ENCODE results near the gene OLFM4.

DNA sequence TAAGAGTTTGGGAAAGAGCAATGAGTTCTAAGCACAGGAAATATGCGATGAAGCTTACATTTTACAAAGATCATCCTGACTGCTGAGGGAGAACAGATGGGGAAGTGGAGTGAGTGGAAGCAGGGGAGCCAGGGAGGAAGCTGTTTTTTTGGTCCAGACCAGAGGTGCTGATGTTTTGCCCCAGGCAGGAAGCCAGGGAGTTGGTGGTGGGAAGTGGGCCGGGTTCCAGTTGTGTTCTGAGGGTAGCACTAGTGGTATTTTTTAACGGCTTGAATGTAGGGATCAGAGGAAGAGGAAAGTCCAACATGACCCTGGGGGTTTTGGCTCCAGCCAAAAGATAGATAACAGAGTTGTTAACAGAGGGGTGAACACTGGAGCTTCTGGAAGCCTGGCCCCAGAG lies 20.7 kb upstream of the OLFM4 start:
- TF ChIP-seq, protein P1, sequence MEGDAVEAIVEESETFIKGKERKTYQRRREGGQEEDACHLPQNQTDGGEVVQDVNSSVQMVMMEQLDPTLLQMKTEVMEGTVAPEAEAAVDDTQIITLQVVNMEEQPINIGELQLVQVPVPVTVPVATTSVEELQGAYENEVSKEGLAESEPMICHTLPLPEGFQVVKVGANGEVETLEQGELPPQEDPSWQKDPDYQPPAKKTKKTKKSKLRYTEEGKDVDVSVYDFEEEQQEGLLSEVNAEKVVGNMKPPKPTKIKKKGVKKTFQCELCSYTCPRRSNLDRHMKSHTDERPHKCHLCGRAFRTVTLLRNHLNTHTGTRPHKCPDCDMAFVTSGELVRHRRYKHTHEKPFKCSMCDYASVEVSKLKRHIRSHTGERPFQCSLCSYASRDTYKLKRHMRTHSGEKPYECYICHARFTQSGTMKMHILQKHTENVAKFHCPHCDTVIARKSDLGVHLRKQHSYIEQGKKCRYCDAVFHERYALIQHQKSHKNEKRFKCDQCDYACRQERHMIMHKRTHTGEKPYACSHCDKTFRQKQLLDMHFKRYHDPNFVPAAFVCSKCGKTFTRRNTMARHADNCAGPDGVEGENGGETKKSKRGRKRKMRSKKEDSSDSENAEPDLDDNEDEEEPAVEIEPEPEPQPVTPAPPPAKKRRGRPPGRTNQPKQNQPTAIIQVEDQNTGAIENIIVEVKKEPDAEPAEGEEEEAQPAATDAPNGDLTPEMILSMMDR (IDR thresholded peaks at IDR 0.05): no peak
- TF ChIP-seq POLR2AphosphoS5 (IDR thresholded peaks at IDR 0.05; ENCODE audit: low read depth, low read length): no peak
- TF ChIP-seq, protein P2, sequence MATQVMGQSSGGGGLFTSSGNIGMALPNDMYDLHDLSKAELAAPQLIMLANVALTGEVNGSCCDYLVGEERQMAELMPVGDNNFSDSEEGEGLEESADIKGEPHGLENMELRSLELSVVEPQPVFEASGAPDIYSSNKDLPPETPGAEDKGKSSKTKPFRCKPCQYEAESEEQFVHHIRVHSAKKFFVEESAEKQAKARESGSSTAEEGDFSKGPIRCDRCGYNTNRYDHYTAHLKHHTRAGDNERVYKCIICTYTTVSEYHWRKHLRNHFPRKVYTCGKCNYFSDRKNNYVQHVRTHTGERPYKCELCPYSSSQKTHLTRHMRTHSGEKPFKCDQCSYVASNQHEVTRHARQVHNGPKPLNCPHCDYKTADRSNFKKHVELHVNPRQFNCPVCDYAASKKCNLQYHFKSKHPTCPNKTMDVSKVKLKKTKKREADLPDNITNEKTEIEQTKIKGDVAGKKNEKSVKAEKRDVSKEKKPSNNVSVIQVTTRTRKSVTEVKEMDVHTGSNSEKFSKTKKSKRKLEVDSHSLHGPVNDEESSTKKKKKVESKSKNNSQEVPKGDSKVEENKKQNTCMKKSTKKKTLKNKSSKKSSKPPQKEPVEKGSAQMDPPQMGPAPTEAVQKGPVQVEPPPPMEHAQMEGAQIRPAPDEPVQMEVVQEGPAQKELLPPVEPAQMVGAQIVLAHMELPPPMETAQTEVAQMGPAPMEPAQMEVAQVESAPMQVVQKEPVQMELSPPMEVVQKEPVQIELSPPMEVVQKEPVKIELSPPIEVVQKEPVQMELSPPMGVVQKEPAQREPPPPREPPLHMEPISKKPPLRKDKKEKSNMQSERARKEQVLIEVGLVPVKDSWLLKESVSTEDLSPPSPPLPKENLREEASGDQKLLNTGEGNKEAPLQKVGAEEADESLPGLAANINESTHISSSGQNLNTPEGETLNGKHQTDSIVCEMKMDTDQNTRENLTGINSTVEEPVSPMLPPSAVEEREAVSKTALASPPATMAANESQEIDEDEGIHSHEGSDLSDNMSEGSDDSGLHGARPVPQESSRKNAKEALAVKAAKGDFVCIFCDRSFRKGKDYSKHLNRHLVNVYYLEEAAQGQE (IDR thresholded peaks at IDR 0.05; ENCODE audit: insufficient read depth in 1 of 2, low read depth in 2 of 2, low read length in 1 of 2): no peak
